BE2C (cell line): Measurements from ENCODE around the gene GPC1.

Experiments used
- DNase-seq: peaks from one replicate; pipeline ENCODE4 v3.0.0-alpha.2; 2020
- H3K27me3 ChIP-seq: fragments of 250-450 bp; sonication (Bioruptor Pico); 2 replicates; pipeline ENCODE4 v1.5.1; 2020; ENCODE audit warnings: mild to moderate bottlenecking
- H3K36me3 ChIP-seq: fragments of 250-450 bp; sonication (Bioruptor Pico); 2 replicates; pipeline ENCODE4 v1.5.1; 2020; ENCODE audit warnings: mild to moderate bottlenecking
- H3K4me1 ChIP-seq: fragments of 250-450 bp; sonication (Bioruptor Pico); 2 replicates; pipeline ENCODE4 v1.5.1; 2020
- H3K4me3 ChIP-seq: 2 replicates; pipeline ENCODE4 v1.5.1; 2011; ENCODE audit warnings: low read depth, low read length
- H3K9me3 ChIP-seq: fragments of 250-450 bp; sonication (Bioruptor Pico); 2 replicates; pipeline ENCODE4 v1.5.1; 2020
- CTCF ChIP-seq: IDR thresholded peaks from 2 replicates; pipeline ENCODE4 v1.5.1; 2012; ENCODE audit warnings: mild to moderate bottlenecking, low read depth, low read length

Gene GPC1

GRCh38 chr2:240499309-240500301 is 64.1 kb downstream of the GPC1 start:
- Histone ChIP-seq H3K27me3 (no peaks in the 10 kb centered on the region), H3K4me1 (no peaks in the 10 kb centered on the region), H3K4me3 (no peak overlapping the region), H3K9me3 (no peaks in the 10 kb centered on the region), H3K36me3 (no peaks in the 10 kb centered on the region)
- no peak for DNase-seq
- TF ChIP-seq CTCF, result no peak

DNA sequence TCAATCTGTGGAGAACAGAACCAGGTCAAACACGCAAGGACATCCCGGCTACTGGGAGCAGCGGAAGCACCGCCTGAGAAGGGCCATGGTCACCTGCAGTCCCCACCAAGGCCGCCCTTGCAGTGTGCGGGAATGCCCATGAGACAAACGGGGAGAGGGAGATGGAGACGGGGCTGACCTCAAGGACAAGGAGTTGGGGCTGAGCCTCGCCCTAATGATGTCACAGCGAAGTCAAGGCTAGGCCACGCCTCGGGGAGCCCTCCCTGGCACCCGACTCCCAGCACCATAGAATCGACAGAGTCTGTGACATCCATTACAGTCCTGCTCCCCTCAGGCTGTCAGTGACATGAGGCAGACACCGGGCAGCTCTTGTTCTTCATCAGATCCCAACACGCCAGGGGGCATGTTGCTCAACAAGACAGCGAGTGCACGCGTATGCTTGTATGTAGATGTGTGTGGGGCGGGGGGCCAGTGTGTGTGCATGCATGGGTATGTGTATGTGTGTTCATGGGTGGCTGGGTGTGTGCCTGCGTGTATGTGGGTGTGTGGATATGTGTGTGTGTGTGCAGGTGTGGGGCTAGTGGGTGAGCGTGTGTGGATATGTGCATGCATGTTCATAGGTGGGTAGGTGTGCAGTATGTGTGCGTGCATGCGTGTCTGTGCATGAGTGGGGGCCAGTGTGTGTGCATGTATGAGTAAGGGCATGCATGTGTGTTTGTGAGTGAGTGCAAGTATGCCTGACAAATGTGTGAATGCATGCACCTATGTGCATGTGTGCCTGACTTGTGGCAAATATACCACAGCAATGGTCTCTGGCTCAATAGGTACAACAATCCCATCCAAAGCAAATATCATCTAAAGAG is 65.3 kb downstream of the GPC1 start:
- no peaks in the 10 kb centered on the region for H3K36me3 ChIP-seq
- H3K4me1 ChIP-seq, result no peaks in the 10 kb centered on the region
- no peaks in the 10 kb centered on the region for H3K9me3 ChIP-seq
- no peaks in the 10 kb centered on the region for H3K27me3 ChIP-seq
- DNase-seq, result no peak
- TF ChIP-seq CTCF, result no peak
- H3K4me3 ChIP-seq, result no peak overlapping the region

DNA sequence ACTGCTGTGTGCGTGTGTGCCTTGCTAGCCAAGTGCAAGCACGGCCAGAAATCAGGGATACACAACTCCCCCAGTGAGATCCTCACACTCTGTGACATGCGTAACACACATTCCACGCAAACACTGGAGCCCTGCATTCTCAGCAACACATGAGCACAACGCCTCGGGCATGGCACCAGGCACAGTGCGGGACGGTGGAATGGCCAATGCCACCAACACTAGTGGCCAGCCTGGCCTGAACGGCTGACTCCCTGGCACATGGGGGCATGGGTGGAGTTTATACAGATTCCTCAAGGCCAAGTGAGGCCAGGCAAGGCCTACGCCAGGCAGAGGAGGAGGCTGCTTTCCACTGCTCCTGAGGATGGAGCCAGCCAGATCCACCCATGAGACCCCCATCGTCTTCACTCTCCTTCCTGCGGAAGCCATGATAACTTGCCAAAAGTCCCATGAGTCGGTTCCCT is 66.1 kb downstream of the GPC1 start:
- H3K36me3 ChIP-seq, result no peaks in the 10 kb centered on the region
- no peak overlapping the region for H3K4me3 ChIP-seq
- H3K4me1 ChIP-seq, result no peaks in the 10 kb centered on the region
- no peaks in the 10 kb centered on the region for H3K9me3 ChIP-seq
- no peak for DNase-seq
- TF ChIP-seq CTCF, result no peak
- H3K27me3 ChIP-seq, result no peaks in the 10 kb centered on the region

- Histone ChIP-seq H3K36me3 (no peaks in the 10 kb centered on the region), H3K4me1 (no peaks in the 10 kb centered on the region), H3K9me3 (no peaks in the 10 kb centered on the region), H3K4me3 (no peak overlapping the region), H3K27me3 (no peaks in the 10 kb centered on the region)
- no peak for DNase-seq
- no peak for TF ChIP-seq CTCF
Observed at GRCh38 chr2:240502059-240502429, 66.6 kb downstream of the GPC1 start.

- H3K4me3 ChIP-seq, result no peak overlapping the region
- DNase-seq, result no peak
- H3K9me3 ChIP-seq, result no peaks in the 10 kb centered on the region
- H3K27me3 ChIP-seq, result no peaks in the 10 kb centered on the region
- no peaks in the 10 kb centered on the region for H3K36me3 ChIP-seq
- no peak for TF ChIP-seq CTCF
- H3K4me1 ChIP-seq, result no peaks in the 10 kb centered on the region
Observed at GRCh38 chr2:240502430-240503121, 67.1 kb downstream of the GPC1 start.
